Osteoblast (primary cell): ENCODE data around the gene VTN. TPM values are rescaled to one million over a fixed set of nuclear protein-coding genes. Genes with fewer than 3 reads are reported as not detected.

Experiments
- DNase-seq: peaks from one replicate; pipeline ENCODE4 v3.0.0; 2011; ENCODE audit warnings: low spot score, mixed read lengths; ENCODE audit not compliant: insufficient read length; ENCODE audit errors: missing footprints
- H2AFZ ChIP-seq: 2 replicates; pipeline ENCODE4 v1.6.0; 2011; ENCODE audit warnings: mild to moderate bottlenecking, low read length
- H3K27ac ChIP-seq: 2 replicates; pipeline ENCODE4 v1.5.1; 2011; ENCODE audit warnings: mild to moderate bottlenecking, low read depth, low read length, moderate library complexity
- H3K27me3 ChIP-seq: 2 replicates; pipeline ENCODE4 v1.6.0; 2012; ENCODE audit warnings: mild to moderate bottlenecking, control low read depth, inconsistent platforms, low read length, moderate library complexity; ENCODE audit not compliant: insufficient read depth
- H3K36me3 ChIP-seq: 2 replicates; pipeline ENCODE4 v1.5.1; 2011; ENCODE audit warnings: mild to moderate bottlenecking, low read length, control low read depth, moderate library complexity; ENCODE audit not compliant: insufficient read depth
- H3K4me1 ChIP-seq: 2 replicates; pipeline ENCODE4 v1.5.1; 2011; ENCODE audit warnings: mild to moderate bottlenecking, low read length, control low read depth, moderate library complexity; ENCODE audit not compliant: insufficient read depth
- H3K4me2 ChIP-seq: 2 replicates; pipeline ENCODE4 v1.6.0; 2011; ENCODE audit warnings: mild to moderate bottlenecking, low read length; ENCODE audit not compliant: insufficient read depth
- H3K4me3 ChIP-seq: fragments of 200-600 bp; sonication (generic); 3 replicates; pipeline ENCODE4 v1.5.1; 2012; ENCODE audit warnings: mild to moderate bottlenecking, low read length, inconsistent platforms; ENCODE audit not compliant: insufficient read depth
- H3K79me2 ChIP-seq: 2 replicates; pipeline ENCODE4 v1.6.0; 2012; ENCODE audit warnings: mild to moderate bottlenecking, low read length, control low read depth, inconsistent platforms; ENCODE audit not compliant: insufficient read depth
- H3K9me3 ChIP-seq: 2 replicates; pipeline ENCODE4 v1.5.1; 2011; ENCODE audit warnings: low read depth, low read length, control low read depth
- H4K20me1 ChIP-seq: 2 replicates; pipeline ENCODE4 v1.6.0; 2012; ENCODE audit warnings: mild to moderate bottlenecking, low read length, control low read depth; ENCODE audit not compliant: insufficient read depth
- total RNA-seq: library from RNA; depleted of rRNA; stranded (reverse); fragments of >200 nt; gene quantifications from 2 replicates; pipeline ENCODE4 v1.2.3, GENCODE V29; 2012
- TF ChIP-seq, protein P1 (sequence below): IDR thresholded peaks from 2 replicates; pipeline ENCODE4 v1.5.1; 2011; ENCODE audit warnings: mild to moderate bottlenecking, low read depth, low read length, moderate library complexity; ENCODE audit errors: extremely low read depth

Gene VTN
- total RNA-seq, 1 donor: not detected

GRCh38 chr17:28348979-28349378 lies 21.1 kb downstream of the VTN start:
- H3K4me1 ChIP-seq: peaks cover 28% of the 10 kb centered on the region
- H2AFZ ChIP-seq: no peak overlapping the region
- H4K20me1 ChIP-seq: peaks cover 8% of the 10 kb centered on the region
- no peak overlapping the region for H3K27ac ChIP-seq
- TF ChIP-seq, protein P1, sequence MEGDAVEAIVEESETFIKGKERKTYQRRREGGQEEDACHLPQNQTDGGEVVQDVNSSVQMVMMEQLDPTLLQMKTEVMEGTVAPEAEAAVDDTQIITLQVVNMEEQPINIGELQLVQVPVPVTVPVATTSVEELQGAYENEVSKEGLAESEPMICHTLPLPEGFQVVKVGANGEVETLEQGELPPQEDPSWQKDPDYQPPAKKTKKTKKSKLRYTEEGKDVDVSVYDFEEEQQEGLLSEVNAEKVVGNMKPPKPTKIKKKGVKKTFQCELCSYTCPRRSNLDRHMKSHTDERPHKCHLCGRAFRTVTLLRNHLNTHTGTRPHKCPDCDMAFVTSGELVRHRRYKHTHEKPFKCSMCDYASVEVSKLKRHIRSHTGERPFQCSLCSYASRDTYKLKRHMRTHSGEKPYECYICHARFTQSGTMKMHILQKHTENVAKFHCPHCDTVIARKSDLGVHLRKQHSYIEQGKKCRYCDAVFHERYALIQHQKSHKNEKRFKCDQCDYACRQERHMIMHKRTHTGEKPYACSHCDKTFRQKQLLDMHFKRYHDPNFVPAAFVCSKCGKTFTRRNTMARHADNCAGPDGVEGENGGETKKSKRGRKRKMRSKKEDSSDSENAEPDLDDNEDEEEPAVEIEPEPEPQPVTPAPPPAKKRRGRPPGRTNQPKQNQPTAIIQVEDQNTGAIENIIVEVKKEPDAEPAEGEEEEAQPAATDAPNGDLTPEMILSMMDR: no peak
- no peaks in the 10 kb centered on the region for H3K9me3 ChIP-seq
- no peaks in the 10 kb centered on the region for H3K27me3 ChIP-seq
- no peak overlapping the region for H3K4me2 ChIP-seq
- no peak for DNase-seq
- H3K79me2 ChIP-seq: peaks cover 8% of the 10 kb centered on the region
- H3K4me3 ChIP-seq: no peak overlapping the region
- peaks cover 85% of the 10 kb centered on the region for H3K36me3 ChIP-seq

DNA sequence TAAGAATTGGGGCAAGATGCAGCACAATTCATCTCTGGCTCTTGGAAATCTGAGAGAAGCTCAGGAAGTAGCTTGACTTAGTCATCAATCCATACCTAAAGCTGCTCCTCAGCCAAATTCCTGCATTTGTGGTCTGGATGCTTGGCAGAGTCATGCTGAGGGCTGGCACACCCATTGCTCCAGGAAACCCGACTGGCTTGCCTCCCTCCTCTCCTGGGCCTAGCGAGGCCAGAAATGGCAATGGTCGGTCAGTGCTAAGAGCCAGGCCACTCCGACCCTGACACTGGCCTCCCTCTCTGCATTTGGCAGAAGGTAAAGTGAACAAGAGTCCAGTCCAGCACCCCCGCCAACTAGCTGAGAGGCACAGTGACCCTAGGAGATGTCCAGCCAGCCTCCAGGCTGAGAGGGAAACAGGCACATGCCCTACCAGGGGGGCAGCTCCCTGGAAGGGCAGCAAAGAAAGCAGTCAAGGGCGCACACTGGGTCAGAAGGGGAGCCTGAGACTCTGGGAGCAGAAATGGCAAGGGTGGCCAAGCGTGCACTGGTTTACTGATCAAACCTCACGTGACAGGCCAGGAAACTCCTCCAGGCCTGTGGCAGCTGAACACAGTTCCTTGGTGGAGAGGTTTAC lies 22.7 kb downstream of the VTN start:
- Histone ChIP-seq H3K4me2 (peak overlapping the region; percentile 44), H3K36me3 (peaks cover 83% of the 10 kb centered on the region), H3K79me2 (peaks cover 10% of the 10 kb centered on the region), H3K27me3 (no peaks in the 10 kb centered on the region), H3K4me1 (peaks cover 28% of the 10 kb centered on the region), H3K27ac (peak overlapping the region; percentile 82), H3K9me3 (no peaks in the 10 kb centered on the region), H4K20me1 (peaks cover 4% of the 10 kb centered on the region), H2AFZ (no peak overlapping the region), H3K4me3 (no peak overlapping the region)
- peak; percentile 97 for DNase-seq
- TF ChIP-seq, protein P1: no peak

GRCh38 chr17:28346746-28347246 lies 23.3 kb downstream of the VTN start:
- H3K4me1 ChIP-seq: peaks cover 28% of the 10 kb centered on the region
- peak overlapping the region; percentile 18 for H3K4me3 ChIP-seq
- peaks cover 84% of the 10 kb centered on the region for H3K36me3 ChIP-seq
- no peaks in the 10 kb centered on the region for H3K9me3 ChIP-seq
- peak overlapping the region; percentile 44 for H3K4me2 ChIP-seq
- DNase-seq: no peak
- no peaks in the 10 kb centered on the region for H3K27me3 ChIP-seq
- H3K27ac ChIP-seq: peak overlapping the region; percentile 82
- TF ChIP-seq, protein P1: peak; percentile 41
- peaks cover 12% of the 10 kb centered on the region for H3K79me2 ChIP-seq
- no peak overlapping the region for H2AFZ ChIP-seq
- H4K20me1 ChIP-seq: peaks cover 4% of the 10 kb centered on the region

DNA sequence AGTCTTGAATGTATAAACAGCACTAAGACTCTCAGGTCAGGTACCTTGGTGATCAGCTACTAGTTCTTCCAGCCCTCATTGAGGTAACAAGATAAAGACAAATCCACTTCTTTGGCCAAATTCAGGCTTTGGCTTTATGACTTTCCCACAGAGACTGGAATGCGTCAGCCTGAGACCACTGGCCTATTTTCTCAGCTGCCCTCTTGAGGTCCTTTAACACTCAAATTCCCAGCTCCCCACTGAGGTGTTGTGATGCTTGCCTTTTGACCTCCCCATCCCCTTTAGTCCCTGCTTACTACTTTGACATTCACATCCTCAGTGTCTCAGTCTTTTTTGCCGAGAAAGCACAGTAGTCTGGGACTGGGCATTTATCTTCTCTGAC lies 23.9 kb downstream of the VTN start:
- Histone ChIP-seq H3K4me3 (no peak overlapping the region), H3K9me3 (no peaks in the 10 kb centered on the region), H2AFZ (no peak overlapping the region), H3K4me2 (peak overlapping the region; percentile 5), H3K27ac (peak overlapping the region; percentile 82), H3K79me2 (peaks cover 14% of the 10 kb centered on the region), H4K20me1 (peaks cover 4% of the 10 kb centered on the region), H3K4me1 (peaks cover 28% of the 10 kb centered on the region), H3K27me3 (no peaks in the 10 kb centered on the region), H3K36me3 (peaks cover 82% of the 10 kb centered on the region)
- no peak for DNase-seq
- TF ChIP-seq, protein P1: no peak
